ENCODE measurements around the gene ACER3. TPM values are rescaled to one million over a fixed set of nuclear protein-coding genes. Genes with fewer than 3 reads are reported as not detected.
"Not testable (repeated sequence)": the region's sequence is repeated elsewhere in the genome, so short reads cannot be mapped to it uniquely, and the experiment has no call there.

The ACER3 gene
- total RNA-seq, 1 donor, result 15.3 TPM

DNA sequence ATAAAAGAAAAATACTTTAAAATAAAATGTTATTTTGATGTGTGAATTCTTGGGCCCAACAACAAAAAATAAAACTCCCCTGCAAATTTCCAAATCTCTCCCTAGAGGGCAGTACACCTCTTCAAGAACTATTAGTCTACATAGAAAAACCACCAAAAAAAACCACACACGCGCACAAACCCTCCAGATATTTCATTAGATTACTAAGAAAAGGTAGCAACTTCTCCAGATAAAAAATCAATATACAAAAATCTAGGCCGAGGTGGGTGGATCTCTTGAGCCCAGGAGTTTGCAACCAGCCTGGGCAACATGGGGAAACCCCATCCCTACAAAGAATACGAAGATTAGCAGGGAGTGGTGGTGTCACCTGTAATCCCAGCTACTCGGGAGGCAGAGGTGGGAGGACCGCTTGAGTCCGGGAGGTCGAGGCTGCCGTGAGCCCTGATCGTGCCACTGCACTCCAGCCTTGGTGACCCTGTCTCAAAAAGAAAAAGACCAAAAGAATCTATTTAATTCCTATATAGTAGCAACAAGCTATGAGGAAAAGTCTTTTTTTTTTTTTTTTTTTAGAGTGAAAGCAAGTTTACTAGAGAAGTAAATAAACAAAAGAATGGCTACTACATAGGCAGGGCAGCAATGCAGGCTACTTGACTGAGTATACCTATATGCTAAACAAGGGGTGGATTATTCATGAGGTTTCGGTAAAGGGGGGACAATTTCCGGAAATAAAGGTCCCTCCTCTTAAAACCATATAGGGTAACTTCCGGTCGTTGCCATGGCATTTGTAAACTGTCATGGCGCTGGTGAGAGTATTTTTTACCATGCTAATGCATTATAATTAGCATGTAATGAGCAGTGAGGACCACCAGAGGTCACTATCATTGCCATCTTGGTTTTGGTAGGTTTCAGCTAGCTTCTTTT lies 186.5 kb downstream of the ACER3 start:
- DNase-seq (ENCODE audit: low read depth), result peak; percentile 97
- TF ChIP-seq, protein P1, sequence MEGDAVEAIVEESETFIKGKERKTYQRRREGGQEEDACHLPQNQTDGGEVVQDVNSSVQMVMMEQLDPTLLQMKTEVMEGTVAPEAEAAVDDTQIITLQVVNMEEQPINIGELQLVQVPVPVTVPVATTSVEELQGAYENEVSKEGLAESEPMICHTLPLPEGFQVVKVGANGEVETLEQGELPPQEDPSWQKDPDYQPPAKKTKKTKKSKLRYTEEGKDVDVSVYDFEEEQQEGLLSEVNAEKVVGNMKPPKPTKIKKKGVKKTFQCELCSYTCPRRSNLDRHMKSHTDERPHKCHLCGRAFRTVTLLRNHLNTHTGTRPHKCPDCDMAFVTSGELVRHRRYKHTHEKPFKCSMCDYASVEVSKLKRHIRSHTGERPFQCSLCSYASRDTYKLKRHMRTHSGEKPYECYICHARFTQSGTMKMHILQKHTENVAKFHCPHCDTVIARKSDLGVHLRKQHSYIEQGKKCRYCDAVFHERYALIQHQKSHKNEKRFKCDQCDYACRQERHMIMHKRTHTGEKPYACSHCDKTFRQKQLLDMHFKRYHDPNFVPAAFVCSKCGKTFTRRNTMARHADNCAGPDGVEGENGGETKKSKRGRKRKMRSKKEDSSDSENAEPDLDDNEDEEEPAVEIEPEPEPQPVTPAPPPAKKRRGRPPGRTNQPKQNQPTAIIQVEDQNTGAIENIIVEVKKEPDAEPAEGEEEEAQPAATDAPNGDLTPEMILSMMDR (IDR thresholded peaks at IDR 0.05; ENCODE audit: insufficient read depth, low read length), result peak; percentile 71
- H3K4me3 ChIP-seq (ENCODE audit: low read depth, low read length), result peak overlapping the region; percentile 62

- not testable (repeated sequence) for DNase-seq (ENCODE audit: low read depth)
Observed at GRCh38 chr11:77047928-77048446, 187.3 kb downstream of the ACER3 start.

DNA sequence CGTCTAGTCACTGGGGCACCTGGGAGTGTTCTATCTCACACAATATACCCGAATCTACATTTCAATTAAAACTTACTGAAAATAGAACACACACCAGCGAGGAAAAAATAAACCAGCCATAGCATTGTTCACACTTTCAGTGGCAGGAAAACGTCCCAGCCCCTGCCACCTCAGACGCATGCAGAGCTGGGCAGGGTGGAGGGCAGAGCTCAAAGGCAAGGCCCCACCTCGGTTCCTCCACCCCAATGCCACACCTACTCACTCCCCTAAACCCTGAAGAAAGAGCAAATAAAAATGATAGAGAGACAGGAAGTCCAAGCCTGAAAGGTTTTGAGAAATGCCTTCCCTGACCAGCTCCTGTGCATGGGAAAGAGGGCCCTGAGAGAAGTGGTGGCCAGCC lies 188.3 kb downstream of the ACER3 start:
- no peak for DNase-seq (ENCODE audit: low read depth)
- no peak overlapping the region for H3K4me3 ChIP-seq (ENCODE audit: low read depth, low read length)
- TF ChIP-seq, protein P1 (IDR thresholded peaks at IDR 0.05; ENCODE audit: insufficient read depth, low read length), result no peak

More at GRCh38 chr11:77047928-77048446, 187.3 kb downstream of the ACER3 start:
- H3K4me3 ChIP-seq (ENCODE audit: low read depth, low read length), result not testable (repeated sequence)

DNA sequence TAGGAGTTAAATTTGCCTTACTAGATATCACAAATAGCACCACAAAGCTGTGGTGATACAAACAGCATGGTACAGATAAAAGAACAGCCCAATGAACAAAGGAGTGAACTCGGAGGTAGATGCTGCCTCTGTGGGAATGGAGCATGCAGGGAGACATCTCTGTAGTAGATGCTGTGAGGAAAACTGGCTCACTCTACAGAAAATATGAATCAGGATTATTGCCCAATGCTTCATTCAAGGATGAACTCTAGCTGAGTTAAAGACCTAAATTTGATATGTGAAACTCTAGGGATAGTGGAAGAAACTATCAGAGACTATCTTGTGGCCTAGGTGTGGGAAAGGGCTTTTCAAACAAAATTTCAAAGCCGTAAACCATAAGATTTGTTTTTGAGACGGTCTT lies 190.8 kb downstream of the ACER3 start:
- TF ChIP-seq, protein P1 (IDR thresholded peaks at IDR 0.05; ENCODE audit: insufficient read depth, low read length), result no peak
- no peak for DNase-seq (ENCODE audit: low read depth)
- H3K4me3 ChIP-seq (ENCODE audit: low read depth, low read length), result no peak overlapping the region

GRCh38 chr11:77052518-77052917 lies 191.8 kb downstream of the ACER3 start:
- TF ChIP-seq, protein P1 (IDR thresholded peaks at IDR 0.05; ENCODE audit: insufficient read depth, low read length), result no peak
- DNase-seq (ENCODE audit: low read depth), result no peak

DNA sequence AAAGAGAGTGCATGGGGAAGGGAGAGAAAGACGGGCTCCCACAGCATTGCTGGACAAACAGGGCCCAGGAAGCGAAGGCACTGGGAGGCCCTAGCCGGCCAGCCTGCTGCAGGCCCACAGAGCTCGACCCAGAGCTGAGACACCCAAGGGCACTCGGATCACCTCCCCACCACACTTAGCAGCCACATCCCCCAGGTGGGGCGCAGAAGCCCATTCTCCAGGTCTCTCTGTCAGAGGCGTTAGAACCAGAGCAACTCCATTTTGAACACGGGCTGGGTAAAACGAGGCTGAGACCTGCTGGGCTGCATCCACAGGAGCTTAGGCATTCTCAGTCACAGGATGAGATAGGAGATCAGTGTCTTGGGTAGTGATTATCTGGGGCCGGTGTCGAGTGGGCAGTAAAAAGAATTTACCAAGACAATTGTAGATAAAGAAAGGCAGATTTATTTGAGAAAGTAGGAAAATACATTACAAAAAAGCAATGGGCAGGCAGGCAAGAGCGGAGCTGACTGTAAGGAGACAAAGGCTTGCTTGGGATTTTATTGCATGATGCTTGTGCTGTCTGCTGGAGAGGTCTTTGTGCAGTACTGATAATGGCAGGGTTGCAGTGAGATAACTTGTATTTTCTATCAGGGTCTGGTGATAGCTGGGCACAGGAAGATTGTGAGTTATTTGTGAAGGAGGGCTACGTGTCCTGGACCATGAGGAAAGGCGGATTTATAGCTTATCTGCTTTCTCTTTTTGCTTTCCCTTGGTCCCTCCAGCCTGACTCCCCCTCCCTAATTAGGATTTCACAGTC lies 192.7 kb downstream of the ACER3 start:
- TF ChIP-seq, protein P1 (IDR thresholded peaks at IDR 0.05; ENCODE audit: insufficient read depth, low read length), result no peak
- H3K4me3 ChIP-seq (ENCODE audit: low read depth, low read length), result no peak overlapping the region
- no peak for DNase-seq (ENCODE audit: low read depth)

More at GRCh38 chr11:77052518-77052917, 191.8 kb downstream of the ACER3 start:
- no peak overlapping the region for H3K4me3 ChIP-seq (ENCODE audit: low read depth, low read length)

DNA sequence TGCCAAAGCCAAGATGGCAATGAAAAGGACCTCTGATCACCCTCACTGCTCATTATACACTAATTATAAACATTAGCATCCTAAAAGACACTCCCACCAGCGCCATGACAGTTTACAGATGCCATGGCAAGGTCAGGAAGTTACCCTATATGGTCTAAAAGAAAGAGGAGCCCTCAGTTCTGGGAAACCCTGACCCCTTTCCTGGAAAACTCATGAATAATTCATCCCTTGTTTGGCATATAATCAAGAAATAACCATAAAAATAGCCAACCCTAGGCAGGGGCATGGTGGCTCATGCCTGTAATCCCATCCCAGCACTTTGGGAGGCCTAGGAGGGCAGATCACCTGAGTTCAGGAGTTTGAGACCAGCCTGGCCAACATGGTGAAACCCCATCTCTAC lies 193.4 kb downstream of the ACER3 start:
- TF ChIP-seq, protein P1 (IDR thresholded peaks at IDR 0.05; ENCODE audit: insufficient read depth, low read length), result no peak
- no peak for DNase-seq (ENCODE audit: low read depth)
- no peak overlapping the region for H3K4me3 ChIP-seq (ENCODE audit: low read depth, low read length)

All from fibroblast of the aortic adventitia (primary cell).